ENCODE results near the gene GABBR2.

The GABBR2 gene

DNA sequence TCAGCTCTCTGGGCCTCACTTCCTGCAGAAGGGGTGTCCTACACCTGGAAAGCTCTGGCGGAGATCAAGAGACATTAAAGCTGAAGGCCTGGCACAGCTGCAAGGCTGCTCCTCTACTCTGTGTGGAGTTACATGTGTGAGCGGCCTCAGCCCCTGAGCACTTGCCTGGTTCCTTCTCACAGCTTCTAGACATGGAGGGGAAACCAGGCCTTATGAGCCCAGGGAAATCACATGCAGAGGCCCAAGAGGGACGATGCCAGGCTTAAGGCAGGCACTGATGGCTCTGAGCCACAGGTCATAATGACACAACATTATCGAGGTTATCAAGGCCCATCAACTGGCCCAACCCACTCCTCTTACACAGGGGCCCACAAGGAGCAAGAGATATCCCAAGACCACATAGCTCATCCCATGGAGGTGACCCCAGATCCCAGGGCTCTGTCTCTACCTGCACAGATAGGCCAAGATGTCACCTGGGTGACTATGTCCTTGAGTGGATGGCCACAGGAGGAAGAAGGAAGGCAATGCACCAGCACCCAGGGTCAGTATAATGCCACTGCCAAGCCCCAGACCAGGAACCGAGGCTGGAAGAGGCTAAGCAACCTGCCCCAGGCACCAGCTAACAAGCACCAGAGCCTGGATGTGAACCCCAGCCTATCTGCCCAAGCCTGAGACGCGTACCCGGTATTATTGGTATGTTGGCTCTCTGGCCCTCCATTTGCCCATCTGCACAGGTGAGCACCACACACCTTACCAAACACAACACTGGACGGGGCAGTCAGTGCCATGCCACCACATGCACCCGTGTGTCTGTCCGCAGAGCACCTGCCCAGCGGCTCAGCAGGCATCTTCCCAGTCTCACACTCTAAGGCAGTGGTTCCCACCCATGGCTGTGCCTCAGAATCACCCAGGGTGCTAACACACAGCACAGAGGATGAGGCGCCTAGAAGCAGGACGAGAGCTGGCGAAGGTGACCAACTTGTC is 143.3 kb downstream of the GABBR2 start:
- TF ChIP-seq CTCF (IDR thresholded peaks at IDR 0.05; ENCODE audit: low read depth, low read length): no peak
- no peak overlapping the region for H3K4me3 ChIP-seq (ENCODE audit: low read depth, low read length)

- no peak overlapping the region for H3K4me3 ChIP-seq (ENCODE audit: low read depth, low read length)
- no peak for TF ChIP-seq CTCF (IDR thresholded peaks at IDR 0.05; ENCODE audit: low read depth, low read length)
Observed at GRCh38 chr9:98564714-98565113, 144.0 kb downstream of the GABBR2 start.

GRCh38 chr9:98563988-98564387 is 144.7 kb downstream of the GABBR2 start:
- no peak for TF ChIP-seq CTCF (IDR thresholded peaks at IDR 0.05; ENCODE audit: low read depth, low read length)
- H3K4me3 ChIP-seq (ENCODE audit: low read depth, low read length): no peak overlapping the region

DNA sequence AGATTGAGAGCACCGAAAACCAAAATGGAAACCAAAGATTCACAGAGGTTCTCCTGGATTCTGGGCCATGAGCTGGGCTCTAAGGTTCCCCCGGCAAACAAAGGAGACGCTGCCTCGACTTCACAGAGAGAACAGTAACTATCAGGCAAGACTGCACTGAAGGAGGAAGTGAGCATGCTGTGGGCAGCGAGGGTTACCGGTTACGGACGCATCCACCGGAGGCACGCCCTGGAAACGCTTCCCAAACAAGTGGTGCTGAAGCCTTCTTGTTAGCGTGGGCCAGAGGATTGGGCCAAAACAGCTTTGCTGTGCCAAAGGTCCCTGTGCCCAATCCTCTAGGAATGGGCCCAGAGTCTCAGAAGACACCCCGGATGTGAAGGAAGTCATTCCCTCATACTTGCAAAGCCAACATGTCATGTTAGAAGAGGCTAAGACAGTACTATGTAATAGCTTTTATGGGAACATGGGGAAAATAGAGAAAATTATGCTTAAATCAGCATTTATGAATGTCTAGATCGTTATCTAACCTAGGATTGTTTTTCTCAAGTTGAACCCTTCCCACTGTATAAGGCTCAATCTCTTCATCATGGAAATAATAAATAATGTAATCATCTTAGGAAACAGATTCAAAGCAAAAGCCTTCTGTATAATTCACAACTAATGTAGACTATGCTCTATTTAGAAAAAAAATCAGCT is 145.4 kb downstream of the GABBR2 start:
- H3K4me3 ChIP-seq (ENCODE audit: low read depth, low read length): no peak overlapping the region
- no peak for TF ChIP-seq CTCF (IDR thresholded peaks at IDR 0.05; ENCODE audit: low read depth, low read length)

- TF ChIP-seq CTCF (IDR thresholded peaks at IDR 0.05; ENCODE audit: low read depth, low read length): no peak
- no peak overlapping the region for H3K4me3 ChIP-seq (ENCODE audit: low read depth, low read length)
Observed at GRCh38 chr9:98559561-98559960, 149.2 kb downstream of the GABBR2 start.

DNA sequence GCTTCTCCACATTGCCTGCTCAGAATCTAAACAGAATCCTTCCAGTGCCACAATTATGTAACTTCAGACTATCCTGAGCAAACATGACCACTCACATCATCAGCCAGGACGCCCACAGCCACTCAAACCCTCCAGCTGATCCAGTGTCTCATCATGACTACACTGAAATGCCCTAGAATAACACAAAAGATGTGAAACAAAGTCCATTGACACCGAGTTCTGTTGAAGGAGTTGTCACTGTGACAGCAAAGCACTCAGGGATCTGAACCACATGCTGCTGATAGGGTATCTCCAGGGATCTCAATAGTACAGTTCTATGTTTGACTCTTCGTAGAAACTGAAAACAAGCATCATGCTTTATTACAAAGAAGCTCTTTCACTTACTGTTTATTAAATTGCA is 150.2 kb downstream of the GABBR2 start:
- no peak overlapping the region for H3K4me3 ChIP-seq (ENCODE audit: low read depth, low read length)
- no peak for TF ChIP-seq CTCF (IDR thresholded peaks at IDR 0.05; ENCODE audit: low read depth, low read length)

DNA sequence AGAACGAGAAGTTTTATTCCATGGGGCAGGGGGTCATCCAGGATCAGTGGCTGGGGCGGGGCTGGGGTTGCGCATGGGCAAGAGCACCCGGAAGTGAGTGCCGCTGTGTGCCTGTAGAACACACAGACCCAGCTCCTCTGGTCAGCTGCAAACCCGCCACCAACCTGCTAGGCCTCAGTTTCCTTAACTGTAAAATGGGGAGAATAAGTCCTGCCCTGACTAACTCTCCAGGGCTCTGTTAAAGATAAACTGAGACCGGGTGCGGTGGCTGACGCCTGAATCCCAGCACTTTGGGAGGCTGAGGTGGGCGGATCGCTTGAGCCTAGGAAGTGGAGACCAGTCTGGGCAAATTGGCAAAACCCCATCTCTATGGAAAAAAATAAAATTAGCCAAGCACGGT is 152.2 kb downstream of the GABBR2 start:
- no peak overlapping the region for H3K4me3 ChIP-seq (ENCODE audit: low read depth, low read length)
- no peak for TF ChIP-seq CTCF (IDR thresholded peaks at IDR 0.05; ENCODE audit: low read depth, low read length)
